CD4-positive, alpha-beta T cell treated with Interleukin-10 for 1 hour (primary cell): ENCODE measurements around the gene ADPRM.

Source experiments
- DNase-seq: peaks from one replicate; pipeline ENCODE4 v3.0.0-alpha.2; 2020

The ADPRM gene

GRCh38 chr17:10743316-10744009 lies 46.1 kb downstream of the ADPRM start:
- no peak for DNase-seq

GRCh38 chr17:10744501-10745000 lies 47.2 kb downstream of the ADPRM start:
- peak; percentile 43 for DNase-seq

DNA sequence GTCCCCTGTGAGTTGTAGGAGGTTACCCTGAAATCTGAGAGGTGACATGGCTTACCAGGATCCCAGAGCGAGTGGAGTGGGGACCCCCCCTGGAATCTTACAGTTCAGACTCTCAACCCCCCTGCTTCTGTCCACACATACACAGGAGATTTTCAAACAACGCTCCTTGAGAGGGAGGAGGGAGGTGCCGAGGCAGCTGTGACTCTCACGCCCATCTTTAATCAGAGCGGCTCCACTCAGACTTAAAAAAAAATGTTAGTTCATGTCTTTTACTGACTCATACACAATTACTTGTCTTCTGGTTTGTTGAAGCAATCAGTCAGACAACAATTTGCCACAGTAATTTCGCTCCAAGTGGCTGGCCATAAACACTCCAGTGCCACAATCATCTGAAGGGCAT lies 47.8 kb downstream of the ADPRM start:
- no peak for DNase-seq

- no peak for DNase-seq
Measured at GRCh38 chr17:10748531-10749181, 51.3 kb downstream of the ADPRM start.

DNA sequence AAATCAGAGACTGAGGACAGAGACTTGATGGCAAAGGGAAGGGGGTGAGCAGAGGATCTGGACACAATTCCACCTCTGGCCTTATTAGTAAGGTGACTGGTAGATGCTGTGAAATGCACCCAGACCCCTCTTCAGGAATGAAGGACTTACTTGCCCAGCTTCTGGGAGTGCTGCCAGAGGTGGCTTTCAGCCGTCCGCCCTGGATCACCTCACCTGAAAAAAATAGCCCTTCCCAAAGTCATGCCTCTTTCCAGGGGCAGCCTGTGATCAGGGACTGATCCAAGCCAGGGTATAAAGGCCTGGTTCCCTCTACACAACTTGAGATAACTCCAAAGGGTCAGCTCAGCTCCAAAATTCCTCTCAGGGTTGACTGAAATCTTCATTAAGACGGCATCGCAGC lies 52.8 kb downstream of the ADPRM start:
- no peak for DNase-seq

DNA sequence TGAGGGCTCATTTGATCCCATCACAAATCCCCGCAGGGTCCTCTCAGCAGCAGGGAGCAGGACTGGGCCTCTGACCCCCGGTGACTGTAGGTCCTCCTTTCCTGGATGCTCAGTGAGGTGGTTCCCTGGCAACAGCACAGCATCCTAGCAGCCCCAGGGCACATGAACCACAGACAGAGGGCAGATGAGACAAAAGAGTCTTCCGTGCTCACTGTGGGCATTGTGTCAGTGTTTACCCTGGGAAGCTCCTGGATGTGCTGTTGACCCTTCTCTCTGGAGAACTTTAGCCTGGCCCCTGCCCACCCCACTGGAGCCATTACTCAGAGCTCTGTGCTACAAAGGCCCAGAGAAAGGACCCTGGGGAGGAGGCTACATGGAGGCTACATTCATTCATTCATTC lies 54.2 kb downstream of the ADPRM start:
- DNase-seq, result no peak

GRCh38 chr17:10752696-10753095 lies 55.3 kb downstream of the ADPRM start:
- no peak for DNase-seq

- DNase-seq, result peak; percentile 12
Measured at GRCh38 chr17:10754109-10754508, 56.7 kb downstream of the ADPRM start.

- no peak for DNase-seq
Measured at GRCh38 chr17:10754861-10755591, 57.6 kb downstream of the ADPRM start.

GRCh38 chr17:10755592-10756127 lies 58.3 kb downstream of the ADPRM start:
- DNase-seq, result no peak

DNA sequence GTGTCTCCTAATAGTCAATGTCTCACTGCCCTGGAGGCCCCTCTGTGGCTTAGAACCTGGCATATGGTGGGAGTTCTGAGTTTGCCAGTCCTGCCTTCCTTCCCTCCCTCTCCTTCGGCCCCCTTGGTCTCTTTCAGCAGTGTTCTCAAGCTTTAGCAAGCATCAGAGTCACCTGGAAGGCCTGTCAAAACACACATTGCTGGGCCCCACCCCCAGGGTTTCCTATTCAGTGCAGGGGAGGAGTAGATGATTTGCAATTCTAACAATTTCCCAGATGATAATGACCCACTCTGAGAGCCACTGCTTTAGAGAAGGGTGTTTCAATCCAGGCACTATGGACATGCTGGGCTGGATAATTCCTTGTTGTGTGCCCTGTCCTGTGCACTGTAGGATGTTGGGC lies 58.8 kb downstream of the ADPRM start:
- DNase-seq, result no peak

DNA sequence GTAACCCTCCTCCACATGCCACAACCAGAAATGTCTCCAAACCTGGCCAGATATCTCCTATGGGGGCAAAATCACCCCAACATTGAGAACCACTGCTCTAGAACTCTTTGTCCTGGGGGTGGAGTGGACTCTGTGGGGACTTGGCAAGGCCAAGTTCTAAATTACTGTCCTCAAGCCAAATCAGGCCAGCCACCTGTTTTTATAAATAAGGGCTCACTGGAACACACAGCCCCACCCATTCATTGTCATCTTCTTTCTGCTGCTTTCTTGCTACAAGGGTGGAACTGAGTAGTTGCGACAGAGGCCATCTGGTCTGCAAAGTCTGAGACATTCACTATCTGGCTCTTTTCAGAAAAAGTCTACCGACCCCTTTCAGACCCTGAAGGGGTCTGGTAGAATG lies 59.2 kb downstream of the ADPRM start:
- DNase-seq, result no peak

DNA sequence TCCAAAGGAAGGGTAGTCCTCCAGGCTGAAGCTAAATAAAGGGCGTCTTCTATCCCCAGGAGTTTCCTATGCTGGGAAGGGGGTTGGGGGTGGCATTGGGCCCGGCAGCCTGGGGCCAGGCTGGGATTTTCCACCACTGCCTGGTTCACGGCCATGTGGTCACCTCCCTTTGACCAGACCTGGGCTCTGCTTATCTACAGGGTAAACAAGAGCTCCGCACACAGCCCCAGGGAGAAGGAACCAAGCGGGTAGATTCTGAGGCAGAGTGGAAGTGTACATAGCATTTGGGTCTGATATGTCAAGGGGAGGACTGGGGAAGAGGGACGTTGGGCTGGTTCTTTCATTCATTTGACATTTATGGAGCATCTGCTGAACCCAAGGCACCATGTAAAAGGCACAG lies 59.7 kb downstream of the ADPRM start:
- no peak for DNase-seq

DNA sequence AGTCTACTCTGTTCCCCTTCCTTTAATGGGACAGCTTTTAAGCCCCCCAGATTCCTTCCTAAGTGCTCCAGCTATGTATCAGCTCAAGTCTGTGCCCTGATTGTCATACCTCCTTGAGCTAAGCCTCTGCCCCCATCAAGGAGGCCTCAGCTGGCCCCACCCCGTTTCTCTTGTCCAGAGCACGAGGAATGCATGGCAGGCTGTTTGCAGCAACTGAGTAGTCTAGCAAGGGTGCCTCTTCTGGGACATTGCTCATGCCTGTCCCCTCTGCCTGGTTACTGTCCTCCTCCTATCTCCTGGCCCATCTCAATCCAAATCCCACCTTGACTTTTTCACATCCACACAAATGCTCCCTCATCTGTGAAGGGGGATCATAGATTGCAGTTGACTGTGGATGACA lies 60.3 kb downstream of the ADPRM start:
- DNase-seq, result no peak

DNA sequence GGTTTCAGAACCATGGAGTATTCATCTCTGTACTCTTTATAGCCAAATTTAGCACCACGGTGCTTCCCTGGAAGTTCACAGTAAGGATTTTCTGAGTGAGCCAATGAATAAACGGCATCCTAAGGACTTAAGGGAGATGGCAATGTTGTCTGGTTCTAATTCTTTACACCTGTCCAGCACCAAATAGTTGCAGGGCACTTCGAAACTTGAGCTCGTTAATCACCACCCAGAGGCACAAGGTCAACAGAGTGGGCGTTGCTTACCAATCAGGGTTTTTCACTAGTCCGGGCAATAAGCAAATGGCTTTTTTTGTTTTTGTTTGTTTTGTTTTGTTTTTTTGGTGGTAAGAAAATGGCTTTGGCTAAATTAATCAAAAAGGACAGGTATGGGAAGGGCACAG lies 60.7 kb downstream of the ADPRM start:
- DNase-seq, result no peak
